Activated T-helper 1 cell treated with anti-CD3 and anti-CD28 coated beads, Interleukin-12 subunit alpha, Interleukin-12 subunit beta, Interleukin-2, Interleukin-4 antibody, amounts not matched to agents 30 ng/mL and 10 ng/mL and 1 ng/mL, durations not matched to agents 14 hours and 24 hours and 36 hours (primary cell): ENCODE data around the gene RUNX1. TPM values are rescaled to one million over a fixed set of nuclear protein-coding genes. Genes with fewer than 3 reads are reported as not detected.
A peak's percentile ranks its signal among the peaks of the same experiment; 100 is the strongest.

Experiments
- DNase-seq: peaks from one replicate; pipeline ENCODE4 v3.0.0; 2021; ENCODE audit warnings: low spot score
- H3K27ac Mint-ChIP-seq: one replicate; pipeline ENCODE4 v1.8.0; 2021; ENCODE audit warnings: mild to moderate bottlenecking, mixed read lengths
- H3K27me3 Mint-ChIP-seq: one replicate; pipeline ENCODE4 v1.8.0; 2022; ENCODE audit warnings: mild to moderate bottlenecking, moderate library complexity, mixed read lengths; ENCODE audit not compliant: insufficient read depth
- H3K36me3 Mint-ChIP-seq: one replicate; pipeline ENCODE4 v1.8.0; 2021; ENCODE audit warnings: low read depth, mixed read lengths
- H3K4me1 Mint-ChIP-seq: one replicate; pipeline ENCODE4 v1.8.0; 2021; ENCODE audit warnings: low read depth, mixed read lengths
- H3K4me3 Mint-ChIP-seq: one replicate; pipeline ENCODE4 v1.8.0; 2021; ENCODE audit warnings: mild to moderate bottlenecking, moderate library complexity, mixed read lengths
- H3K9me3 Mint-ChIP-seq: one replicate; pipeline ENCODE4 v1.8.0; 2021; ENCODE audit warnings: mixed read lengths
- intact Hi-C: fragments of 100-400 bp; cut with micrococcal nuclease; formaldehyde crosslinking; loops from one replicate; pipeline ENCODE4 v1.15.1; 2024
- total RNA-seq: library from RNA; stranded (reverse); gene quantifications from 2 replicates; pipeline ENCODE4 v1.2.3, GENCODE V29; 2022

The RUNX1 gene
- total RNA-seq, 1 donor from 2014 or later, result 116 TPM

- Mint-ChIP-seq H3K4me3 (peak overlapping the region; percentile 60), H3K36me3 (peaks cover 13% of the 10 kb centered on the region), H3K27me3 (no peaks in the 10 kb centered on the region), H3K27ac (peak overlapping the region; percentile 95), H3K4me1 (peaks cover 85% of the 10 kb centered on the region), H3K9me3 (peaks cover 6% of the 10 kb centered on the region)
- DNase-seq, result no peak
- intact Hi-C loops, result loop anchor here (1.0 to 2.0 kb wide), 3 partner anchors 31 to 91 kb away; no protein-coding TSS in a partner anchor
Observed at GRCh38 chr21:34935898-34936297, 113.2 kb downstream of the RUNX1 start.

GRCh38 chr21:34935452-34935851 lies 113.7 kb downstream of the RUNX1 start:
- Mint-ChIP-seq H3K4me1 (peaks cover 90% of the 10 kb centered on the region), H3K27me3 (no peaks in the 10 kb centered on the region), H3K9me3 (peaks cover 6% of the 10 kb centered on the region), H3K4me3 (peak overlapping the region; percentile 60), H3K36me3 (peaks cover 15% of the 10 kb centered on the region), H3K27ac (peak overlapping the region; percentile 95)
- DNase-seq, result no peak
- intact Hi-C loops, result loop anchor here (1.0 to 2.0 kb wide), 3 partner anchors 32 to 91 kb away; no protein-coding TSS in a partner anchor

DNA sequence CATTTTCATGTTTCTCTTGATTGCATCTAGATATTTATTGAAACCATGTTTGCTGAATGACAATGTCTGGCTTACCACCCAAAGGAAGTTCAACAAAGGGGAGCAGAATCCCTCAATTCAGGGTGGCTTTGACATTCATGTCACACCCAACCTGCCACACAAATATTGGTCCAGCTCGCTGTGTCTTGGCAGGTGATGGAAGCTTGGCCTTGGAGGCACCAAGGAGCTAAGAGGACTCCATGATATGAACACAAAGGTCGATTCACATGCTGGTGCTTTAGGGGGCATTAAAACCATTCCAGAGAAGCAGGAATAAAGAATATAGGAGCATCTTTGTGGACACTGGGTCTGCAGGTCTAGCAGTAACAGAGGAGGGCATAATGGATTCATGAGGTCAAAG lies 114.8 kb downstream of the RUNX1 start:
- DNase-seq, result no peak
- H3K27ac Mint-ChIP-seq, result peak overlapping the region; percentile 95
- peaks cover 84% of the 10 kb centered on the region for H3K4me1 Mint-ChIP-seq
- intact Hi-C loops, result loop anchor here (1.0 to 2.0 kb wide), 3 partner anchors 9 to 92 kb away; no protein-coding TSS in a partner anchor
- peaks cover 16% of the 10 kb centered on the region for H3K36me3 Mint-ChIP-seq
- no peaks in the 10 kb centered on the region for H3K27me3 Mint-ChIP-seq
- peaks cover 6% of the 10 kb centered on the region for H3K9me3 Mint-ChIP-seq
- H3K4me3 Mint-ChIP-seq, result peak overlapping the region; percentile 75

DNA sequence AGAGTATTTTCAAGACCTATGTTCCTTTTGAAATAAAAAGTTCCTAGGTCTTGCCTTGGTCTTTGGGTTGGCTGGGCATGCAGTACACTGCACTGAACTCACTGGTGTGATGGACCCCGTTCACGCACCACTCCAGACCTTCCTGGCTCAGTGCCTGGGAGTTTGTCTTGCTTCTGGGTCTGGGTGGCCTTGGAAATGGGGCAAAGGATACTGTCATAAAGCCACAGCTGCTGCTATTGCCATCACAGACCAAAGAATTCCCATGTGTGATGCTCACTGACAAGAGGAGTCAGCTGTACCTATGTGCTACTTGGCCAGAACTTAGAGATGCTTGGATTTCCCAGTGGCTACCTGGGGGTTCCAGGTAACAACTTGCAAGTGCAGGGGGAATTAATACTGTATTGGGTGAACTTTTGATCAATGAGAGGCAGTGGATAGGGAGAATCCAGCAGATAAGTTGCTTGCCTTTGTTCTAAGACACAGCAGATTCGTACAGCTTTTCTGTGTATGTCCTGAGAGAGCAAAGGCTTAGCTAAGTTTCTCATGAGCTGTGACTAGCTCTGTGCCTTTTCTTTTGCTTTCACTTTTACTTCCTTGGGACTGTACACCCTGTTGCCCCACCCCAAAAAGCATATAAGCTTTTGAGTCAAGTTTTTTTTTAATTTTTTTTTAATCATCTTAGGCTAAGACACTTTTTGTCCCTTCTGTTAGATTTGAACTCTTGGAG lies 115.3 kb downstream of the RUNX1 start:
- H3K9me3 Mint-ChIP-seq, result peaks cover 6% of the 10 kb centered on the region
- DNase-seq, result peak; percentile 37
- intact Hi-C loops, result loop anchor here (1.0 to 2.0 kb wide), 3 partner anchors 10 to 93 kb away; no protein-coding TSS in a partner anchor
- peak overlapping the region; percentile 95 for H3K27ac Mint-ChIP-seq
- H3K36me3 Mint-ChIP-seq, result peaks cover 21% of the 10 kb centered on the region
- no peaks in the 10 kb centered on the region for H3K27me3 Mint-ChIP-seq
- H3K4me3 Mint-ChIP-seq, result peak overlapping the region; percentile 75
- peaks cover 86% of the 10 kb centered on the region for H3K4me1 Mint-ChIP-seq

- no peak overlapping the region for H3K4me3 Mint-ChIP-seq
- H3K36me3 Mint-ChIP-seq, result peaks cover 19% of the 10 kb centered on the region
- DNase-seq, result no peak
- peaks cover 80% of the 10 kb centered on the region for H3K4me1 Mint-ChIP-seq
- intact Hi-C loops, result no loop called here
- no peaks in the 10 kb centered on the region for H3K27me3 Mint-ChIP-seq
- peak overlapping the region; percentile 95 for H3K27ac Mint-ChIP-seq
- peaks cover 6% of the 10 kb centered on the region for H3K9me3 Mint-ChIP-seq
Observed at GRCh38 chr21:34932233-34932632, 116.9 kb downstream of the RUNX1 start.

- peaks cover 25% of the 10 kb centered on the region for H3K36me3 Mint-ChIP-seq
- H3K27me3 Mint-ChIP-seq, result no peaks in the 10 kb centered on the region
- intact Hi-C loops, result no loop called here
- no peak for DNase-seq
- no peak overlapping the region for H3K4me3 Mint-ChIP-seq
- peaks cover 6% of the 10 kb centered on the region for H3K9me3 Mint-ChIP-seq
- peaks cover 79% of the 10 kb centered on the region for H3K4me1 Mint-ChIP-seq
- H3K27ac Mint-ChIP-seq, result no peak overlapping the region
Observed at GRCh38 chr21:34930971-34931370, 118.1 kb downstream of the RUNX1 start.

DNA sequence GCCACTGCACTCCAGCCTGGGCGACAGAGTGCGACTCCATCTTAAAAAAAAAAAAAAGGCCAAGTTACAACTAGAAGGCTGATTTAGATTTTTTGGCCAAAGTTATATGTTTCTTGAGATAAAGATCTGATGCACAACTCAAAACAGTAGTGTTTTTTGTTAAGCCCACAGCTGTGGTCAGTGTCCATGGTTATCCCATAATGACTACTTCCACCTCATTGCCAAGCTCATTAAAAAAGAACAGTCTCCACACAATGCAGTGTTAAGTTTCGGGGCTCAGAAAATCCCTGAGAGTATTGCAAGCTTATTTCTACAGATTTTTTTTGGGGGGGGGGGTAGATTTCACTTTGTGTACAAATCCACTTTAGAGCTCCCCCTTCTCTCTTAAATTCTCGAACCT lies 120.5 kb downstream of the RUNX1 start:
- Mint-ChIP-seq H3K27me3 (no peaks in the 10 kb centered on the region), H3K4me1 (peaks cover 64% of the 10 kb centered on the region), H3K9me3 (peaks cover 6% of the 10 kb centered on the region), H3K27ac (no peak overlapping the region), H3K4me3 (no peak overlapping the region), H3K36me3 (peaks cover 42% of the 10 kb centered on the region)
- DNase-seq, result no peak
- intact Hi-C loops, result no loop called here

- H3K36me3 Mint-ChIP-seq, result peaks cover 44% of the 10 kb centered on the region
- H3K27me3 Mint-ChIP-seq, result no peaks in the 10 kb centered on the region
- peak overlapping the region; percentile 30 for H3K27ac Mint-ChIP-seq
- no peak for DNase-seq
- H3K9me3 Mint-ChIP-seq, result peaks cover 6% of the 10 kb centered on the region
- peaks cover 58% of the 10 kb centered on the region for H3K4me1 Mint-ChIP-seq
- H3K4me3 Mint-ChIP-seq, result no peak overlapping the region
- intact Hi-C loops, result no loop called here
Observed at GRCh38 chr21:34927992-34928391, 121.1 kb downstream of the RUNX1 start.

GRCh38 chr21:34926803-34927467 lies 122.2 kb downstream of the RUNX1 start:
- intact Hi-C loops, result no loop called here
- Mint-ChIP-seq H3K27ac (no peak overlapping the region), H3K9me3 (no peaks in the 10 kb centered on the region), H3K36me3 (peaks cover 42% of the 10 kb centered on the region), H3K27me3 (no peaks in the 10 kb centered on the region), H3K4me3 (no peak overlapping the region), H3K4me1 (peaks cover 47% of the 10 kb centered on the region)
- no peak for DNase-seq

DNA sequence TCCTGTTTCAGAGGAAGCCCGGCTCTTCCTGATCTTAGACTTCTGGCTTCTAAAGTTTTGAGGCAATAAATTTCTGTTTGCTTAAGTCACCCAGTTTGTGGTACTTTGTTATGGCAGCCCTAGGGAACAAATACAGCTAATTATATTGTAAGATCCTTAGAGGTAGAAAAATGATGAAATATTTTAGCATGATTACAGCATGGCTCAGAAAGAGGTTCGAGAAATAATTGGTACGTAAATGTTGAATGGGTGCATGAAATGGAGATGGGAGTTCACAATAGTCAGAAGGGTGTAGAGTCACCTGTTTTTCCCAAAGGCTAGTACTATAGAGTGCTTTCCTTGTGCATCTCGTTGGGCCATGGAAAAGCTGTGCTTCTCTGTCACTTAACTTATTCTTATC lies 123.5 kb downstream of the RUNX1 start:
- Mint-ChIP-seq H3K4me3 (no peak overlapping the region), H3K9me3 (no peaks in the 10 kb centered on the region), H3K27me3 (no peaks in the 10 kb centered on the region), H3K27ac (no peak overlapping the region), H3K4me1 (peaks cover 43% of the 10 kb centered on the region), H3K36me3 (peaks cover 39% of the 10 kb centered on the region)
- no peak for DNase-seq
- intact Hi-C loops, result no loop called here

- Mint-ChIP-seq H3K36me3 (peaks cover 38% of the 10 kb centered on the region), H3K4me1 (peaks cover 40% of the 10 kb centered on the region), H3K9me3 (no peaks in the 10 kb centered on the region), H3K27me3 (no peaks in the 10 kb centered on the region), H3K27ac (no peak overlapping the region), H3K4me3 (no peak overlapping the region)
- intact Hi-C loops, result no loop called here
- no peak for DNase-seq
Observed at GRCh38 chr21:34924771-34925419, 124.2 kb downstream of the RUNX1 start.

DNA sequence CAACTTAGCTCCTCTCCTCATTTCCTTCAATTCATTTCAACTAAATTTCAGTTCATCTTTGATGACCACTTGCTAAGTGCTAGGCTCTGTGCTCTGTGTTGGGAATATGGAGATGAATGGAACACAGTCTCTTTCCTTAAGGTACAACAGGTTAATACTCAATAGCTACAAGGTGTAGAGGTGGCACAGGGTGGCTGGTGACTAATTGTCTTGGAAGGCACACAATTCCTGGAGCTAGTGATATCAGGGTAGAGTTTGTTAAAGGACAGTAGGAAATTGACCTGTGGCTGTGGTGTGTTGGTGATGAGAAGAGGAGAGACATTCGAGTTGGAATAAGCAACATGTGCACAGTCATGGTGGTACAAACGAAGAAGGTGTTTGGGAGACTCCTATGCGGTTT lies 124.9 kb downstream of the RUNX1 start:
- H3K4me1 Mint-ChIP-seq, result peaks cover 35% of the 10 kb centered on the region
- intact Hi-C loops, result no loop called here
- DNase-seq, result no peak

GRCh38 chr21:34923626-34924025 lies 125.5 kb downstream of the RUNX1 start:
- no peaks in the 10 kb centered on the region for H3K27me3 Mint-ChIP-seq
- H3K9me3 Mint-ChIP-seq, result no peaks in the 10 kb centered on the region
- intact Hi-C loops, result no loop called here
- DNase-seq, result no peak
- H3K4me1 Mint-ChIP-seq, result peaks cover 29% of the 10 kb centered on the region
- no peak overlapping the region for H3K4me3 Mint-ChIP-seq
- no peak overlapping the region for H3K27ac Mint-ChIP-seq
- H3K36me3 Mint-ChIP-seq, result peaks cover 36% of the 10 kb centered on the region

More for the DNA sequence above, 124.9 kb downstream of the RUNX1 start:
- no peak overlapping the region for H3K4me3 Mint-ChIP-seq
- no peaks in the 10 kb centered on the region for H3K27me3 Mint-ChIP-seq
- H3K9me3 Mint-ChIP-seq, result no peaks in the 10 kb centered on the region
- no peak overlapping the region for H3K27ac Mint-ChIP-seq
- peaks cover 40% of the 10 kb centered on the region for H3K36me3 Mint-ChIP-seq
